Astrocyte of the hippocampus (primary cell): ENCODE measurements around the gene KRT222.
A peak's percentile ranks its signal among the peaks of the same experiment; 100 is the strongest.

ENCODE experiments used
- DNase-seq: peaks from one replicate; pipeline ENCODE4 v3.0.0; 2011; ENCODE audit warnings: low read depth, low spot score

The KRT222 gene

GRCh38 chr17:40615068-40615840 is 49.7 kb downstream of the KRT222 start:
- peak; percentile 50 for DNase-seq

GRCh38 chr17:40614431-40615067 is 50.4 kb downstream of the KRT222 start:
- DNase-seq = no peak

GRCh38 chr17:40613467-40614154 is 51.4 kb downstream of the KRT222 start:
- DNase-seq = no peak

GRCh38 chr17:40612599-40613244 is 52.3 kb downstream of the KRT222 start:
- DNase-seq = no peak

GRCh38 chr17:40611840-40612474 is 53.0 kb downstream of the KRT222 start:
- no peak for DNase-seq

- DNase-seq = no peak
Measured at GRCh38 chr17:40610359-40610758, 54.6 kb downstream of the KRT222 start.

- DNase-seq = no peak
Measured at GRCh38 chr17:40608061-40608581, 56.9 kb downstream of the KRT222 start.

- no peak for DNase-seq
Measured at GRCh38 chr17:40607641-40608040, 57.3 kb downstream of the KRT222 start.

GRCh38 chr17:40606548-40607353 is 58.2 kb downstream of the KRT222 start:
- DNase-seq = no peak

GRCh38 chr17:40605306-40605705 is 59.7 kb downstream of the KRT222 start:
- no peak for DNase-seq
